HepG2 (cell line): ENCODE results near the gene FLAD1. TPM values are rescaled to one million over a fixed set of nuclear protein-coding genes. Genes with fewer than 3 reads are reported as not detected.

Source experiments
- GATA4 ChIP-seq: sonication (generic); IDR thresholded peaks from 2 replicates; pipeline ENCODE4 v1.6.1; 2016; ENCODE audit warnings: antibody characterized with exemption, low read depth, borderline replicate concordance
- GPN1 ChIP-seq: sonication (generic); formaldehyde crosslinking; IDR thresholded peaks from 2 replicates; pipeline ENCODE4 v1.5.1; 2020; ENCODE audit warnings: missing genetic modification reagents, borderline replicate concordance
- IRX3 ChIP-seq: sonication (generic); formaldehyde crosslinking; IDR thresholded peaks from 2 replicates; pipeline ENCODE4 v1.8.1; 2023; ENCODE audit warnings: mild to moderate bottlenecking, low read depth, missing genetic modification reagents, borderline replicate concordance
- KDM3A ChIP-seq: IDR thresholded peaks from 2 replicates; pipeline ENCODE4 v1.6.1; 2018; ENCODE audit warnings: low read depth, missing compliant biosample characterization
- KDM6A ChIP-seq: IDR thresholded peaks from 2 replicates; pipeline ENCODE4 v1.6.1; 2016; ENCODE audit warnings: low read depth
- MXD4 ChIP-seq: IDR thresholded peaks from 2 replicates; pipeline ENCODE4 v1.6.1; 2016; ENCODE audit warnings: mild to moderate bottlenecking, missing biosample characterization, missing genetic modification reagents
- NR0B2 ChIP-seq: sonication (generic); formaldehyde crosslinking; IDR thresholded peaks from 2 replicates; pipeline ENCODE4 v1.4.0; 2020; ENCODE audit warnings: mild to moderate bottlenecking, missing genetic modification reagents
- RARA ChIP-seq: IDR thresholded peaks from 2 replicates; pipeline ENCODE4 v1.6.1; 2016; ENCODE audit warnings: missing genetic modification reagents, missing compliant biosample characterization
- RNF219 ChIP-seq: sonication (generic); formaldehyde crosslinking; IDR thresholded peaks from 2 replicates; pipeline ENCODE4 v1.5.0; 2020; ENCODE audit warnings: mild to moderate bottlenecking, missing genetic modification reagents
- SNAPC5 ChIP-seq: sonication (generic); formaldehyde crosslinking; IDR thresholded peaks from 2 replicates; pipeline ENCODE4 v1.8.1; 2023; ENCODE audit warnings: mild to moderate bottlenecking, missing genetic modification reagents, borderline replicate concordance
- SUZ12 ChIP-seq: fragments of 150-350 bp; IDR thresholded peaks from 2 replicates; pipeline ENCODE4 v1.6.1; 2014; ENCODE audit warnings: low read depth, low read length
- ZBTB4 ChIP-seq: sonication (generic); formaldehyde crosslinking; IDR thresholded peaks from 2 replicates; pipeline ENCODE4 v1.4.0; 2020; ENCODE audit warnings: missing genetic modification reagents, mild to moderate bottlenecking, borderline replicate concordance
- ZC3H4 ChIP-seq: sonication (generic); formaldehyde crosslinking; IDR thresholded peaks from 2 replicates; pipeline ENCODE4 v1.4.0; 2020; ENCODE audit warnings: missing genetic modification reagents, borderline replicate concordance
- ZNF124 ChIP-seq: sonication (generic); formaldehyde crosslinking; IDR thresholded peaks from 2 replicates; pipeline ENCODE4 v1.4.0; 2020; ENCODE audit warnings: missing genetic modification reagents
- ZNF230 ChIP-seq: sonication (generic); formaldehyde crosslinking; IDR thresholded peaks from 2 replicates; pipeline ENCODE4 v1.4.0; 2020; ENCODE audit warnings: mild to moderate bottlenecking, missing genetic modification reagents
- ZNF24 ChIP-seq: fragments of 450-650 bp; IDR thresholded peaks from 2 replicates; pipeline ENCODE4 v1.6.1; 2017; ENCODE audit warnings: antibody characterized with exemption, mild to moderate bottlenecking
- ZNF326 ChIP-seq: sonication (generic); formaldehyde crosslinking; IDR thresholded peaks from 2 replicates; pipeline ENCODE4 v1.4.0; 2020; ENCODE audit warnings: missing genetic modification reagents, borderline replicate concordance
- ZNF513 ChIP-seq: sonication (generic); formaldehyde crosslinking; conservative IDR thresholded peaks from 2 replicates; pipeline ENCODE4 v1.5.0; 2020; ENCODE audit warnings: missing genetic modification reagents
- ZNF605 ChIP-seq: sonication (generic); formaldehyde crosslinking; IDR thresholded peaks from 2 replicates; pipeline ENCODE4 v1.8.0; 2022; ENCODE audit warnings: mild to moderate bottlenecking, missing genetic modification reagents
- polyA plus RNA-seq, 8 experiments: library from polyadenylated mRNA; depleted of rRNA in 3 of 8; stranded (reverse) in 7 of 8; unstranded in 1 of 8; fragments of >200 nt; fragmentation: Illumina TruSeq in 4 of 8; extraction: Trizol in 4 of 8; gene quantifications; 2 replicates each; pipeline versions ENCODE4 v1.2.1 to v1.2.3, GENCODE V29; 2011 to 2016; ENCODE audit warnings: low read depth in 4 of 8, missing spikeins in 1 of 8, mixed read lengths in 1 of 8; ENCODE audit not compliant: insufficient read depth in 1 of 8
- total RNA-seq, 5 experiments: library from RNA; depleted of rRNA; stranded (reverse); fragments of >200 nt; fragmentation: Illumina TruSeq; extraction: Trizol; gene quantifications; 2 replicates each; pipeline ENCODE4 v1.2.3, GENCODE V29; 2016; ENCODE audit warnings: low read depth in 1 of 5

FLAD1 gene
- total and polyA plus RNA-seq, 2 of the 13 experiments (the other 11 are each of a cell fraction or from before 2014, with no cell fraction given) = 25.9 to 32.8 TPM

- TF ChIP-seq KDM6A (no peak), NR0B2 (no peak), ZNF124 (no peak), GPN1 (CRISPR knock-in tag) (no peak), ZNF326 (CRISPR knock-in tag) (no peak), SNAPC5 (no peak), RNF219 (0 out of 2 replicates have a peak, but pooled peaks have one; percentile 65), ZC3H4 (CRISPR knock-in tag) (no peak), ZNF230 (no peak), IRX3 (0 out of 2 replicates have a peak, but pooled peaks have one; percentile 23), ZNF605 (CRISPR knock-in tag) (no peak), ZBTB4 (no peak), ZNF513 (CRISPR knock-in tag) (no peak), RARA (no peak), KDM3A (CRISPR knock-in tag) (no peak), SUZ12 (no peak), GATA4 (no peak), ZNF24 (no peak), MXD4 (no peak)
These were observed 20.2 kb downstream of the FLAD1 start (continued) for GRCh38 chr1:155003227-155003765.
